HG03571 (cell line): ENCODE data around the gene C16orf95.

Source experiments
- ATAC-seq: cut with Tn5 transposase; IDR thresholded peaks from one replicate; pipeline ENCODE4 v1.9.1; 2021; ENCODE audit not compliant: unreplicated experiment

The C16orf95 gene

DNA sequence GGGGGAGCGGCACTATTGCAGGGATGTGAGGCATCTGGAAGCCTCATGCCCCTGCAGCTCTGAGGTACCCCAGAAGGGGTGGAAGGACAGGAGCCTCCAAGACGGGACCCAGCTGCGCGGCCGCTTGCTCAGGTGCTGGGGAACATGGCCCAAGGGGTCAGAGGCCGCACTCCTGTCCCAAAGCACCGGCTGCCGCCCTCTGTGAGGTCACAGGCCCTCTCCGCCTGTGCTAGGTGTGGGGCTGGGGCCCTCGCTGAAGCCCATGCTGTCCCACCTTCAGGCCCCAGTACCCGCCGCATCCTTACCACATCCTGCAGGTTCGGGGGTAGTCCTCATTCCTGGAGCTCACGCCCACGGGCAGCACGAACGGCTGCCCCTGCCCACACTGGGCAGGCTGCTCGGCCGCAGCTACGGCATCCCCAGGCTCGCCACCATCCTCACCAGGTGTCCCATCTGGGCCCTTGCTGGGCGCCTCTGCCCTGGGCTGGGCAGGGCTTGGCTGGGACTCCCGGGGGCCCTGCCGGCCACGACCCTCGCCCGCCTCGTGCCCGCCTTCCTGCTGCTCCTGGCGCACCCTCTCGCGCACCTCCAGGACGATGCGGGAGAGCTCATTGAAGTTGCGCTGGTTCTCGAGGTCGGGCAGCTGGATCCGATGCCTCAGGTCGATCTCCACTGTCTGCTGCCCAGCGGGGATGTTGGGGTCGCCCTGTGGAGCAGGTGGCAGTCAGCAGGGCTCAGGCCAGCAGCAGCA, 16.6 kb upstream of the C16orf95 start:
- no peak for ATAC-seq

DNA sequence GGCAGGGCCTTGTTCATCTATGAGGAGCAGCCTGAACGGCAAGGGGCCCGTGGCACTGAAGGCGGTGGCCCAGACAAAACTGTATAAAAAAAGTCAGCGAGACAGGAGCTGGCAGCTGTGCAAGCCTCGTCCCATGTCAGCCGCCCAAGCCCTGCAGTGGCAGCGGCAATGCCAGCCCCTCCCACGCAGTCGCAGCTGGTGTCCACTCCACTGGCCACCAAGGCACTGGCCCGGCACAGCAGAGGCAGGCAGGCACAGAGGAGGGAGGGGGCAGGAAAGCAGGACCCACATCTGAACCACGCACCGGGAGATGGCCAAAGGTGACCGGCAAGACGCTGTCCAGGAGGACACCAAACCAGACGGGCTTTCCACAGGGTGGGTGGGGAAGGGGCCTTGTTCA, 15.9 kb upstream of the C16orf95 start:
- ATAC-seq: no peak

DNA sequence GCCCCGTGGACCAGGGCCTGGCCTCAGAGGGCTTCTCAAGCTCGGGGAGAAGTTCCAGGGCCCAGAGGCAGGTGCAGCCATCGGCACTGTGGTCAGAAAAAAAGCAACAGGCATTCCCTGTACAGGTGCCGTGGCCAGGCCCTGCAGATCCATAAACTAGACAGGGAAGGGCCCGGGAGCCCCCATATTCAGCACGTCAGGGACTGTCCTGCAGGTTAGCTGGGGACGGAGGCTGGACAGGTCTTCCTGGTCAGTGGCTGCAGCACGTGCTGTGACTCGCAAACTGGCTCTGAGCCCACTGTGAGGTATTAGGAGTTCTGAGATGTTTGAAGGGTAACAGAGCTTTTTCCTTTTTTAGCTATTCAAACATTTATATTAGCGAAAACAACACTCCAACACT, 15.0 kb upstream of the C16orf95 start:
- no peak for ATAC-seq

DNA sequence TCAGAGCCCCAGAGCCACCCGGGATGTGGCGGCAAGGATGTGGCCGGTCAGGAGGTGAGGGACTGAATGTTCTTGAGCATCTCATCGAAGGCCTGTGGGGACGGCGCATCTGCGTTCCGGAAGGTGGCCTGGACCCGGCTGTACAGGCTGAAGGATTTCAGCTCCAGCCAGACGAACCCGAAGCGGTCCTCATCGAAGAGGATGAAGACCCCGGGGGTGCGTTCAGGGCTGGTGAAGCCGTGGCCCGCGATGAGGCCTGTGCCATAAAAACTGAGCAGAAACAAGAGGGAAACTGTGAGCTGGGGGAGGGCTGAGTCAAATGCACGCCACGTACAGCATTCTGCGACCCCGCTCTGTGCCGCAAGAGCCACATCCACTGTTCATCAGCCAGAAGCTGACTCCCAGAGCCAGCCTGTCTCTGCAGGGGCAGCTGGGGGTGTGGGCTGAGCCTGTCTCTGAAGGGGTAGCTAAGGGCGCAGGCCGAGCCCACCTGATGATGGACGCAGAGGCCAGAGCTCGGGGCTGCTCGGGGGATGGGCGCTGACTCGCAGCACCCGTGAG, 14.1 kb upstream of the C16orf95 start:
- ATAC-seq: no peak

DNA sequence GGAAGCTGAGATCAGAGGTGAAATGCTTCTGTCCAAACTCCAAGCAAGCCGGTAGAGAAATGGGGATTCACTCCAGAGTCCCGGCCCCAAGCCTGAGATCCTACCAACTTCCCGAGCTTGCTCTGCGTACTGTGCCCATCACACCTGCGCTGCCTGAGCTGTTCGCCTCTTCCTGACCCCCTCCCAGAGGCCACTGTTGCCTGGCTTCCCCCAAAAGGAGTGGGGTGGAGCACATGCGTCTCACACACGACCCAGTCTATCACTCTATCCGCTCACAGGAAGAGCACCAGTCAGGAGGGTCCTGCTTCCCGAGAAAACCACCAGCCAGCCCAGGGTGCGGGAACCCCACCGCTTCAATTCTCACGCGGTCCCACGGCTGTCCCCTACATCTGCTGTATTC, 13.5 kb upstream of the C16orf95 start:
- no peak for ATAC-seq

DNA sequence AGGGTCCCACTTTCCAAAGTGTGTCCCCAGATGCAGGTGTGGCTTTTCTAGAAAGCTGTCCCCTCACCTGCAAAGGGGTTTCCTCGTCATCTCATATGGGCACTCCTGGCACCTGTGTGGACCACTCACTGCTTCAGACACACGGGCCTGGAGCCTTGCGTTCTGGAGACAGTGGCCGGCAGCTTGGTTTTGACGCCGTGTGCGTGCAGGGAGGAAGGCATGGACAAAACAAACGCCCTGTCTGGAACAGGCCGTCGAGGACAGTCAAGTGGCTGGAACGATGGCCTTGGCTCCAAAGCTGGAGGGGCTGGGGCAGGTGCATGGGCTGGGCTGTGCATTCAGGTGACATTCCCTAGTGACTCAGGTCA, 13.0 kb upstream of the C16orf95 start:
- ATAC-seq: no peak

DNA sequence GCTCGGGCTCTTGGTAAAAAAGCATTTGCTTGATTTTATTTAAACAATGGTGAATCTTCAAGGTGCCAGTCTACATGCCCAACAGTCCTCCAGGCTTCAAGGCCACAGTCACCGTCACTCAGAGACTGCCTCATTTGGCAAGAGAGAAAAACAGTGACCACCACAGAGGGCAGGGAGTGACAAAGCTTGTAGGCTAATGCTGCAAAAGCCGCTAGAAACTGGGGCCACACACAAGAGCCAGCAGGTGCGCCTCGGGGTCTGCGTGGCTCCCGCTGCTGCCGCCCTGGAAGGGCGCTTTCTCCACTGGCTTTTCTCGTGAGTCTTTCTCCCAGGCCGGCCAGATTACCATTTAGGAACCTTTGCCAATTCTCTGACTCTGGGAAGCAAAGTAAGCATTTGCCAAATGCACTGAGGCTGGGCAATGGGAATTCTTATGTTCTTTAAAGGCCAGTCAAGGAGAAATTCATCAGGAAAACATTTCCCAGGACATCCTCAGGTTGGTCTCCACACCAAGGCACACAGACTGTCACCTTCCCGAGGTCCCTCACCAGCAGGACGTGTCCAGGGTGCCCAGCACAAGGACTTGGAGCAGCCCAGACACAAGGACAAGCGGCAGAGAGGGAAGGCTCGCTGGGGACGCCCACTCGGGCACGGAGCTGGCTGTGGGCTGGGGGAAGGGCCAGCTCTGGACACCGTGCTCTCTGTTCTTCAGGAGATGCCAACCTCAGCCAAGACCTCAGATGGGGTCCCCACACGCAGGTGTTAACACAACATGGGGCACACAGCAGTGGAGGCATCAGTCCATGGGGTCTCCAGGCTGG, 12.5 kb upstream of the C16orf95 start:
- no peak for ATAC-seq

DNA sequence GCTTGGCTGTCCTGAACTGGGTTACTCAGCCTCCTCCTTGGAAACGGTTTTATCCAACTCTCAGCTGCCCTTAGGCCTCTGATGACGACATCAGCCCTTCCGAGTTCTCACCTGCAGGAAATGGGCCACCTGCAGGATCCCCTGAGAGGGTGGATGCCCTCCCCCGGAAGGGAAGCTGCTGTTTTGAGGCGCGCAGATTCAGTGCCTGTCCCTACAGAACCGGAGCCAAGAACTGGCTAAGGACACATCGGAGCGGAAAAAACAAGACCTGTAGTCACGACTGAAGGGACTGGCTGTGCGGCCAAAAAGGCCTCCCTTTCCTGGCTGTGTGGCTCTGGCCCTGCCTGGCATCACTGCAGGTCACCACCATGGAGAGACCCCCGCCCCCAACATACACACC, 11.7 kb upstream of the C16orf95 start:
- no peak for ATAC-seq

DNA sequence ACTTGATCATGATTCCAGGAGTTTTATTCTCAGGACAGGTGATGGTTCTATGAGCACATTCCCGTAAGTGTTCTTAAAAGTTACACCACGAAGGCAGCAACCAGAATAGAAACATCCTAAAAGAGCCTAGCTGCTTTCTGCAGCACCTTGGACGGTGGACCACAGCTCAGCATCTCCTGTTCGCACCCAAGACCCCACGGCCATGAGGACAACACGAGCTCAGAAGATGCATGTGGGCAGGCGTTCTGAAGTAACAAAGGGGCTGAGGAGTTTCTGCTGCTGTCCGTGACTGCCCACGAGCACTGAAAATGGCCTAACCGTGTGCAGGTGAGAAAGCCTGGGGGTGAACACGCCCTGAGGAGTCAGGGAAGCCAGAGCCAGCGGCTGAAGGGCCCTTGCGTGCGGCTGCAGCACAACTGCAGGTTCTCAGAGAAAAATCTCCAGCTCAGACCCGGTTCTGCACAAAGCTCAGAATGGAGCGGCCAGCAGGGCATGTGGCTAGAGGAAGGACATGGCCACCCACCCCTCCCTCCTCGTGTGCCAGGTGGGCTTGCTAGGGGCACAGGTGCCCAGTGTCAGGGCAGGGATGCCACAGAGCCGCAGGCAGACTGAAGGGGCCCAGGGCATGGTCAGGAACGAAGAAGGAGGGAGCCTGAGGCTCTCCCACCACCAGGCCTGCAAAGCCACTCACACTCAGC, 10.8 kb upstream of the C16orf95 start:
- ATAC-seq: no peak

DNA sequence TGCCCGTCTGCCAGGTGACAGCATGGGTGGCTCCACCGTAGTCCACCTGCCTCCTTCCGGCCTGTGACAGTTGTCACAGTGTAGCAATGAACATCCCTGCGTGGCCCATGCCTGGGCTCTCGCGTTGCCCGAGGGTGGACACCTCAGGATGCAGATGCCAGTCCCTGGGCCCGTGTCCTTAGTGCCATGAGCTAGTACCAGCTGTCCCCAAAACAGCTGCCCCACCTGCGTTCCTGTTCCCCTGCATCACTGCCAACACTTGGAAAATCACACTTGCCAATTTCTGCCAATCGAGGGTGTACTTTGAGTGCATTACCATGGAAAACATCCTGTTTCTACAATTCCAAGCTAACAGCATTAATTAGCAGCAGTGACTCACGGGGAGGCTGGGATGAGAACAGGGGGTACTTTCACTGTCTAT, 9.0 kb upstream of the C16orf95 start:
- no peak for ATAC-seq

DNA sequence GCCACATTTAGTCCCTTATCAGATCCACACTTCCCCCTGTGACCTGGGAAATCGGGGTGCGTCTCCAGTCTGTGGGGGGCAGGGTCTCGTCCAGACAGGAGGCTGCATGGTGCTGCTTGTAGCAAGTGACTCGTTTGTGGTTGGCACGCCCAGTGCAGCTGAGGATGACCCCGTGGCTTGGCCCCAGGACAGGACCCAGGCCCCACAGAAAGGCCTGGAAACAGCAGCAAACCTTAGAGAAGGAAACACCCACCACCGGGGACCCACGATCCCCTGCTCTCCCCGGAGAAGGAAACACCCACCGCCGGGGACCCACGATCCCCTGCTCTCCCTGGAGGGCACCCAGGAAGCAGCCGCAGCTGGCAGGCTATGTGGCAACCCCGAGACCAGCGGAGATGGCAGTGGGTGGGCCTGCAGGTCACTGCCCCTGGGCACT, 8.2 kb upstream of the C16orf95 start:
- ATAC-seq: no peak

DNA sequence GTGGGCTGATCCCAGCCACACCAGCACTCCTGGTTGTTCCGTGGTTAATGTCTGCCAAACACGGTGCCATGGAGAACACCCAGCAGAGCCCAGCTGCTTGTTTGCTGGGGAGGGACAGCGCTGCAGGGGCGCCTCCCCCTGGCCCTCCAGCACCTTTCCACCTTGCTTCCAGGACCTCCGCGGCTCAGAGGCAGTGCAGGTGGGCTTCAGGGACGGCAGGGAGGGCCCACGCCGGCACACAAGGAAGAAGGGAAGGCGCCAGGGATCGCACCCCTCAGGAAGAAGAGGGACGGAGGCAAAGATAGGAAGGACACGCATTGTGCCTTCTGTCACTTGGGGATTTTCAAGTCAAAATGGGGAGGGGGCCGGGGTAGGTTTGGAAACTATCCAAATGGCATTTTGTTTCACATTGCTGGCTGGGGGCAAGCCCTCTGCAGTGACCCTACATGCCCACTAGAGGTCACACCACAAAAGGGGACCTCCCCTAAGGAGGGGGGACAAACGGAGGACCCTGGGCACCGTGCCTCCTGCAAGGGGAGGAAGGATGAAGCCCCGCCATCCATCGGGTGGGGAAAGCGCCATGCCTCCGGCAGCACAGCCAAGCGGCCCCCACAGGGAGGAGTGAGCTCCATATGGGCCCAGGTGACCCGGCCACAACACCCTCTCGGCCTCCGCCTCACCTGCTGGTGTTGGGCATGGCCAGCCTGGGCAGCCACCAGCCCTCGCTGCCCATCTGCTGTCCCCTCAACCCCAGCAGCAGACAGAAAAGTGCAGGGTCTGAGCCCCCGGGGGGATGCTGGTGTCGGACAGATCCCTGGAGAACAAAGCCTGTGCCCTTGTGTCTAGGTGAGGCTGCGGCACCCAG, 7.5 kb upstream of the C16orf95 start:
- ATAC-seq: no peak

DNA sequence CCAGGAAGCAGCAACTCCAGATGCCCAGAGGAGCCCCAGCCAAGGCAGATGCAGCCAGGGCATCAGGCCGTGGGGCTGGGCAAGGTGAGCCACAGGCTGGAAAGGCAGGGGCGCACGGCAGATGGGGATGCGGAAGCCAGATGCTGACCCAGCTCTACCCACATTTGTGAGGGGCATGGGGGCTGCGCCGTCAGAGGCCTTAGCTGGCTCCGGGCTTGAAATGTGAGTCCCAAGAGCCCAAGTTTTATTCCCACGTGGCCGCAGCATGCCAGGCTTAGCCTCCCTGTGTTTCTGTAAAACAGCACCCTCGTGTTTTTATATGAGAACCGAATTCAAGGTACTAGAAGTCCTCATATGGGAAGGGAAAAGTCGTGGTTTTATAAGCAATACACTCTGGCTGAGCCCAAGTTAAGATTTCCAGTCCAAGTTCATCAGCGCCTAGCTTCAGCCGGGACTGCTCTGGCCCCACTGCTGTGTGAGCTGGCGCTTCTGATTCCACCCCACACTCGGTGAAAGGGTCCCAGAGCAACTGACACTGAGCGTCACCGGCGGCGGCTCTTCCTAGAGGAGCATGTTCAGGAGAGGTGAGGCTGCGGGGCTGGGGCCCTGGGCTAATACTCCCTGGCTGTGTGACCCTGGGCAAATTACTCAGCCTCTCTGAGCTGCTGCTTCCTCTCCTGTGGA, 6.7 kb upstream of the C16orf95 start:
- ATAC-seq: no peak

DNA sequence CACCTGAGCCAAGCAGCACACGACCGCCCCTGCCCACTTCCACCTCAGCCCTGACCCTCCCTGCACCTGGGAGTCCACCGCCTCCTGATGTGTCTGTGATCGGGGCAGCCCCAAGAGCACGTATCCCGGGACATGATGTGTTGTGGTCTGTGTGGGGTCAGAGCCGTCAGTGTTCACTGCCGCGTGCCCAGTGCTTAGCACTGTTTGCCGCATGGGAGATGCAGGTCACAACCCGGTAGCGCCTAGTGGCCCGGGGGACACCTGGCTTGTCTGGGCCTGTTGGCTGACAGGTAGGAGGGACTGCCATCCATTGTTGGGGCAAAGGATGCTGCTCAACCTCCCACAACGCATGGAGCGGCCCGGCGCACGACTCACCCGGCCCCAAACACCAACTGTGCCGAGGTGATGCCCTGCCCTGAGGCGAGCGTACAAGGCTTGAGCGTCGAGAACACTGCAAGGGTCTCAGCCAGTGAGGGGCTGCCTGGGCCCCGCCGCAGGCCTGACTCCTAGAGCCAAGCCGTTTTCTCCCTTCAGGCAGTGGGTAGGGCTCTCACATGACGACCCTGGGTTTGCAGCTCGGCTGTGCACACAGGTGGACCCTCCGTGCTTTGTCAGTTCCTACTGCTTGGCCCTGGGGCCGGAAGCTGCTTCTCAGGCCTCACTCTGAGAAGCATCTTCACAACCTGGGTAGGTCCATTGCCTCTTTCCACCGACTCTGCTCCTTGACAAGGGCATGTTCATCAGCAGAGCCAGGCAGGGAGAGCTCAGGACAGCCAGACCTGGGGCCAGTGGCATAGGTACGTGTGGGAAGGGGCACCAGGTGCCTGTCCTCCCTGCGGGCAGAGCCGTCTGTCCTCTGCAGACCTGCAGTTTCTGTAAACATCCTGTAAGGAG, 5.9 kb upstream of the C16orf95 start:
- no peak for ATAC-seq

DNA sequence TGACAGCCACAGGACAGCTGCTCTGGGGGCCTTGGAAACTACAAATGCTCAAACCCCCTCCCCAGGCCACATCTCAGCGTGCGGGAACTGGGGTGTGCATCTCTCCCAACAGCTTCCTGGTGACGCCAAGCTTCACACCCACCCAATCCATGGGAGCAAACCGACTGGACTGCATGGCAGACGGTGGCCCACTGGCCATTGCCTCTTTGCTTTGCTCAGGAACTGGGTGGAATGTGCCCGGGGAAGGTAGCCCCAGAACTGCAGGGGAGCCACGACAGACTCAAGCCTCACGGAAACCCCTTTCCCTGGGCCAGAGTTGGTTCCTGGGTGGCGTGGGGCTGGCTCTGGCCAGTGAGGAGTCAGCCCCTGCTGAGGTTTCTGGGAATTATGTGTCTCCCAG, 5.2 kb upstream of the C16orf95 start:
- no peak for ATAC-seq

DNA sequence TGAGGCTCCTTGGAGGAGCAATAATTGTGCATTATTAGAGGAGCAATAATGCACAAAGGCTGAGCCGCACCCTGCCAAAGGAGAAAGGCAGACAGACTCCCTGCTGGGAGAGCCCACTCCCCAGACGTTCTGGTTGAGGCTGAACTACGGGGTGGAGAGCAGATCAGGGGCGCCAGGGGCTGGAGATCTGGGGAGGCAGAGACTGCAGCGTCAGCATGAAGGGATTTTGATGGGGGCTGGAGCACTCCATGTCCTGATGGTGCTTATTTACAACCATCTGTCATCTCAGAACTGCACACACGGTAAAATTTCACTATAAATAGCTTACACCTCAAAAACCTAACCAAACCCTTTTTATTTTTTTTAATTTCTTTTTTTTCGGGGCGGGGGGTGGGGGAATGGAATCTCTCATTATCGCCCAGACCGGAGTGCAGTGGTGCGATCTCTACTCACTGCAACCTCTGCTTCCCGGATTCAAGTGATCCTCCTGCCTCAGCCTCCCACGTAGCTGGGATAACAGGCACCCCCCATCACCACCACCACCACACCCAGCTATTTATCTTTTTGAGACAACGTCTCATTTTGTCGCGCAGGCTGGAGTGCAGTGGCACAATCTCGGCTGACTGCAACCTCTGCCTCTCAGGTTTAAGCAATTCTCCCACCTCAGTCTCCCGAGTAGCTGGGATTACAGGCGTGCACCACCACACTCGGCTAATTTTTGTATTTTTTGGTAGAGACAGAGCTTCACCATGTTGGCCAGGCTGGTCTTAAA, 4.3 kb upstream of the C16orf95 start:
- ATAC-seq: no peak

DNA sequence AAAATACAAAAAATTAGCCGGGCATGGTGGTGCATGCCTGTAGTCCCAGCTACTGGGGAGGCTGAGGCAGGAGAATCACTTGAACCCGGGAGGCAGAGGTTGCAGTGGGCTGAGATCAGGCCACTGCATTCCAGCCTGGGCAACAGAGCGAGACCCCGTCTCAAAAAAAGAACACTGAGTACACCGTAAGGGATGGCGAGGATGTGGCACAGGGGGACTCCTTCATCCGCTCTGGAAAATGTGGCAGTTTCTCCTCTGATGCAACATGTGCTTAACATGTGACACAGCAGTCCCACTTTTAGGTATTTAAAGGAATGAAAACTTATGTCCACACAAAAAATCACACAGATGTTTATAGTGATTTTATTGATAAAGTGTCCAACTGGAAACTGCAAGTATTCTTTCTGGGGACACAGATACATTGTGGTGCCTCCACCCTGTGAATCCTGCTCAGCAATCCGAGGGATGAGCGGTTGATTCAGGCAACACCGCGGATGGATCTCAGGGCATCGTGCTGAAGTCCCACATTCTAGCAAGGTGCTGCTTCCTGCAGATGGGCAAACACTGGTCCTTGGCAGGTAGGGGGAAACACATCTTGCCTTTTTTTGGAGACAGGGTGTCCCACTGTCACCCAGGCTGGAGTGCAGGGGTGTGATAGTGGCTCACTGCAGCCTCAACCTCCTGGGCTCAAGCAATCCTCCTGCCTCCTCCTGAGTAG, 3.5 kb upstream of the C16orf95 start:
- ATAC-seq: no peak
